Thyroid gland (tissue), 4 donors: ENCODE data around the gene RPRM.

Experiments
- CTCF ChIP-seq, 6 experiments: fragments of 200-600 bp in 3 of 6; fragments of 450-650 bp in 3 of 6; sonication (generic) in 3 of 6; IDR thresholded peaks; one replicate each; pipeline ENCODE4 v1.5.1; 2016 to 2019; ENCODE audit warnings: antibody characterized with exemption in 6 of 6, mild to moderate bottlenecking in 2 of 6, inconsistent platforms in 1 of 6, moderate library complexity in 1 of 6
- POLR2A ChIP-seq, 2 donors: fragments of 450-650 bp; IDR thresholded peaks; one replicate each; pipeline ENCODE4 v1.6.1; 2017; ENCODE audit warnings: antibody characterized with exemption in 2 of 2, mild to moderate bottlenecking in 2 of 2, moderate library complexity in 1 of 2

GRCh38 chr2:153476491-153476815 is 2.1 kb downstream of the RPRM start:
- TF ChIP-seq CTCF (IDR thresholded peaks at IDR 0.05) (no peak), POLR2A (IDR thresholded peaks at IDR 0.05) (no peak)
